Spleen (tissue), 11 donors: ENCODE results near the gene MRPS14. TPM values are rescaled to one million over a fixed set of nuclear protein-coding genes. Genes with fewer than 3 reads are reported as not detected.
"Not testable (repeated sequence)": the region's sequence is repeated elsewhere in the genome, so short reads cannot be mapped to it uniquely, and the experiment has no call there.

Experiments used
- DNase-seq: peaks from one replicate; pipeline ENCODE4 v3.0.0-alpha.2; 2020
- H3K27ac ChIP-seq, 8 donors: fragments of 200-600 bp; sonication (generic) in 7 of 8; 1 replicate in 4 of 8; 2 replicates in 4 of 8; pipeline versions ENCODE4 v1.5.0 to v1.8.0; 2016 to 2021; ENCODE audit warnings: inconsistent platforms in 4 of 8, mild to moderate bottlenecking in 4 of 8, moderate library complexity in 1 of 8
- H3K27me3 ChIP-seq, 7 donors: fragments of 200-600 bp; sonication (generic) in 6 of 7; replicated peaks in 1 of 7; 1 replicate in 4 of 7; 2 replicates in 3 of 7; pipeline versions ENCODE4 v1.5.0 to v1.8.0; 2016 to 2021; ENCODE audit warnings: inconsistent platforms in 3 of 7, mild to moderate bottlenecking in 1 of 7
- H3K36me3 ChIP-seq, 6 donors: fragments of 200-600 bp; sonication (generic) in 5 of 6; 1 replicate in 4 of 6; 2 replicates in 2 of 6; pipeline versions ENCODE4 v1.5.0 to v1.8.0; 2016 to 2021; ENCODE audit warnings: inconsistent platforms in 2 of 6
- H3K4me1 ChIP-seq, 6 donors: fragments of 200-600 bp; sonication (generic) in 5 of 6; 1 replicate in 3 of 6; 2 replicates in 3 of 6; pipeline versions ENCODE4 v1.5.0 to v1.8.0; 2016 to 2021; ENCODE audit warnings: inconsistent platforms in 3 of 6
- H3K4me3 ChIP-seq, 8 donors: fragments of 200-600 bp; sonication (generic) in 7 of 8; 1 replicate in 4 of 8; 2 replicates in 4 of 8; pipeline versions ENCODE4 v1.5.0 to v1.8.0; 2016 to 2021; ENCODE audit warnings: inconsistent platforms in 4 of 8, mild to moderate bottlenecking in 4 of 8, moderate library complexity in 2 of 8
- H3K9me3 ChIP-seq, 8 donors: fragments of 200-600 bp; sonication (generic) in 7 of 8; 1 replicate in 4 of 8; 2 replicates in 4 of 8; pipeline versions ENCODE4 v1.5.0 to v1.8.0; 2016 to 2021; ENCODE audit warnings: inconsistent platforms in 4 of 8
- POLR2A ChIP-seq, 3 donors: fragments of 450-650 bp; IDR thresholded peaks; one replicate each; pipeline ENCODE4 v1.5.1; 2017; ENCODE audit warnings: antibody characterized with exemption in 3 of 3, mild to moderate bottlenecking in 1 of 3
- POLR2AphosphoS5 ChIP-seq, 3 donors: sonication (generic); formaldehyde crosslinking; IDR thresholded peaks; one replicate each; pipeline ENCODE4 v1.5.1; 2017; ENCODE audit warnings: antibody characterized with exemption in 3 of 3
- WGBS, 5 donors: extraction: QIAGEN DNeasy Blood & Tissue Kit in 3 of 5; methylation state at CpG; one replicate each; pipeline versions ENCODE4 v1.1.5 to v1.1.7; 2013 to 2018; 5-methylcytosine and 5-hydroxymethylcytosine counted together
- intact Hi-C: fragments of 100-400 bp; cut with DNase I; formaldehyde crosslinking; loops from one replicate; pipeline ENCODE4 v1.15.0; 2023; ENCODE audit warnings: low total_unique reads
- polyA plus RNA-seq, 3 donors: library from polyadenylated mRNA; stranded (reverse); fragments of 200-250 nt; gene quantifications; one replicate each; pipeline ENCODE4 v1.2.1, GENCODE V29; 2013
- total RNA-seq, 7 donors: library from RNA; depleted of rRNA in 3 of 7; stranded (reverse); fragments of >200 nt in 3 of 7; fragmentation: NEBNext Ultra II Directional in 4 of 7; extraction: Animal tissue kit (Norgen Biotek cat#: 25700) in 4 of 7; gene quantifications; one replicate each; pipeline versions ENCODE4 v1.1.0 to v1.2.1, GENCODE V29; 2016 to 2021
- TF ChIP-seq, protein P1 (sequence below), 11 experiments: fragments of 200-600 bp in 7 of 11; fragments of 450-650 bp in 4 of 11; sonication (generic) in 4 of 11; IDR thresholded peaks in 8 of 11; conservative IDR thresholded peaks in 3 of 11; 1 replicate in 7 of 11; 2 replicates in 4 of 11; pipeline versions ENCODE4 v1.4.0 to v1.8.0; 2016 to 2021; ENCODE audit warnings: antibody characterized with exemption in 11 of 11, inconsistent platforms in 4 of 11, mild to moderate bottlenecking in 1 of 11
- donor health status: healthy with polysubstance abuse.
- donor health status: DM: no; HTN: no; CAD: no; lungs with moderate emphysema.
- donor health status: DM: no; HTN: no; CAD: no.
- donor health status: Bipolar disorder and iron deficiency.
- donor health status: healthy.
- donor health status: DM: no; HTN: no; CAD: no.
- donor health status: DM: yes; HTN: yes; CAD: no.

Gene MRPS14
- total and polyA plus RNA-seq, 10 donors = 10.1 to 34.5 (median 25.6) TPM

- DNase-seq, H3K9me3 ChIP-seq, intact Hi-C loops, H3K27me3 ChIP-seq: not testable (repeated sequence)
- H3K4me3 ChIP-seq = peak overlapping the region; percentile 64 to 95 (median 72)
- TF ChIP-seq, protein P1, sequence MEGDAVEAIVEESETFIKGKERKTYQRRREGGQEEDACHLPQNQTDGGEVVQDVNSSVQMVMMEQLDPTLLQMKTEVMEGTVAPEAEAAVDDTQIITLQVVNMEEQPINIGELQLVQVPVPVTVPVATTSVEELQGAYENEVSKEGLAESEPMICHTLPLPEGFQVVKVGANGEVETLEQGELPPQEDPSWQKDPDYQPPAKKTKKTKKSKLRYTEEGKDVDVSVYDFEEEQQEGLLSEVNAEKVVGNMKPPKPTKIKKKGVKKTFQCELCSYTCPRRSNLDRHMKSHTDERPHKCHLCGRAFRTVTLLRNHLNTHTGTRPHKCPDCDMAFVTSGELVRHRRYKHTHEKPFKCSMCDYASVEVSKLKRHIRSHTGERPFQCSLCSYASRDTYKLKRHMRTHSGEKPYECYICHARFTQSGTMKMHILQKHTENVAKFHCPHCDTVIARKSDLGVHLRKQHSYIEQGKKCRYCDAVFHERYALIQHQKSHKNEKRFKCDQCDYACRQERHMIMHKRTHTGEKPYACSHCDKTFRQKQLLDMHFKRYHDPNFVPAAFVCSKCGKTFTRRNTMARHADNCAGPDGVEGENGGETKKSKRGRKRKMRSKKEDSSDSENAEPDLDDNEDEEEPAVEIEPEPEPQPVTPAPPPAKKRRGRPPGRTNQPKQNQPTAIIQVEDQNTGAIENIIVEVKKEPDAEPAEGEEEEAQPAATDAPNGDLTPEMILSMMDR (IDR thresholded peaks at IDR 0.05 in 8 of 11, conservative IDR thresholded peaks at IDR 0.05 in 3 of 11) = peak in 1 of 11 experiments; percentile 3
- H3K36me3 ChIP-seq = peaks cover 0 to 19% (median 3%) of the 10 kb centered on the region in 6 donors
- H3K27ac ChIP-seq = peak overlapping the region; percentile 14 to 91 (median 85)
- H3K4me1 ChIP-seq = peaks cover 5 to 46% (median 18%) of the 10 kb centered on the region in 6 donors
- WGBS, 5 donors = 92 to 100% (median 95%) methylated on average over 2 of the region's 2 CpGs
Measured at GRCh38 chr1:175023922-175024242, 657 bp upstream of the MRPS14 start.

DNA sequence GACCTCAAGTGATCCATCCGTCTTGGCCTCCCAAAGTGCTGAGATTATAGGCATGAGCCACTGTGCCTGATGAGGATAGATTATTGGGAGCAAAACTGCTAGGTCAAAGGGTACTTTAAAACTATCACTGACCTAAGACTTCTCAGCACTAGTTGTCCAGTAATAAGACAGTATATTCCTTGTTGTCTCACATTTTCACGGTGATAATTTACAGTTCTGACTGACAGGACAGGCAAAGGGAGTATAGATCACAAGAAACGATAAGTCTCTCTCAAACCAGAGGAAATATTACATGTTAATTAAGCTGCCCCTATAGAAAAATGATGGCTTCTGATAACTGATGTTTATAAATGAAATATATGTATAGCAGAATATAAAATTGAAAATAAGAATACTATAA is 3.7 kb downstream of the MRPS14 start:
- WGBS, 5 donors = 86 to 93% (median 90%) methylated on average over 3 of the region's 3 CpGs
- no peak for DNase-seq
- TF ChIP-seq, protein P1 (IDR thresholded peaks at IDR 0.05 in 8 of 11, conservative IDR thresholded peaks at IDR 0.05 in 3 of 11) = no peak
- TF ChIP-seq POLR2A (IDR thresholded peaks at IDR 0.05) = no peak
- no peak for TF ChIP-seq POLR2AphosphoS5 (IDR thresholded peaks at IDR 0.05)
- Histone ChIP-seq H3K4me1 (peaks cover 5 to 54% (median 18%) of the 10 kb centered on the region in 6 donors), H3K27ac (no peak overlapping the region), H3K4me3 (no peak overlapping the region), H3K27me3 (no peaks in the 10 kb centered on the region), H3K9me3 (no peaks in the 10 kb centered on the region), H3K36me3 (peaks cover 0 to 63% (median 40%) of the 10 kb centered on the region in 6 donors)
- intact Hi-C loops = no loop called here

GRCh38 chr1:175015243-175015642 is 8.0 kb downstream of the MRPS14 start:
- TF ChIP-seq POLR2AphosphoS5 (IDR thresholded peaks at IDR 0.05) (no peak), POLR2A (IDR thresholded peaks at IDR 0.05) (no peak)
- TF ChIP-seq, protein P1 (IDR thresholded peaks at IDR 0.05 in 8 of 11, conservative IDR thresholded peaks at IDR 0.05 in 3 of 11) = no peak
- no peaks in the 10 kb centered on the region for H3K9me3 ChIP-seq
- H3K4me3 ChIP-seq = no peak overlapping the region
- peaks cover 0 to 97% (median 82%) of the 10 kb centered on the region in 6 donors for H3K36me3 ChIP-seq
- intact Hi-C loops = no loop called here
- WGBS, 5 donors = 88 to 97% (median 94%) methylated on average over 4 of the region's 4 CpGs
- H3K4me1 ChIP-seq = peaks cover 0 to 20% (median 0%) of the 10 kb centered on the region in 6 donors
- no peak for DNase-seq
- H3K27me3 ChIP-seq = no peaks in the 10 kb centered on the region
- no peak overlapping the region for H3K27ac ChIP-seq

- TF ChIP-seq, protein P1 (IDR thresholded peaks at IDR 0.05 in 8 of 11, conservative IDR thresholded peaks at IDR 0.05 in 3 of 11) = no peak
- no peak for TF ChIP-seq POLR2AphosphoS5 (IDR thresholded peaks at IDR 0.05)
- TF ChIP-seq POLR2A (IDR thresholded peaks at IDR 0.05) = no peak
- Histone ChIP-seq H3K9me3 (no peaks in the 10 kb centered on the region), H3K27me3 (no peaks in the 10 kb centered on the region), H3K36me3 (peaks cover 0 to 100% (median 96%) of the 10 kb centered on the region in 6 donors), H3K4me1 (peaks cover 0 to 11% (median 0%) of the 10 kb centered on the region in 6 donors), H3K4me3 (no peak overlapping the region), H3K27ac (no peak overlapping the region)
- intact Hi-C loops = no loop called here
- WGBS, 5 donors = 50 to 100% (median 92%) methylated on average over 1 of the region's 1 CpG
- no peak for DNase-seq
Measured at GRCh38 chr1:175013445-175013844, 9.8 kb downstream of the MRPS14 start.
